Nucleus accumbens (tissue), 56 donors: ENCODE measurements around the gene TEKT5.

Experiments used
- DNase-seq, 56 donors: peaks; one replicate each; lab custom pipeline; 2025; lab: John Stamatoyannopoulos, UW

Gene TEKT5

DNA sequence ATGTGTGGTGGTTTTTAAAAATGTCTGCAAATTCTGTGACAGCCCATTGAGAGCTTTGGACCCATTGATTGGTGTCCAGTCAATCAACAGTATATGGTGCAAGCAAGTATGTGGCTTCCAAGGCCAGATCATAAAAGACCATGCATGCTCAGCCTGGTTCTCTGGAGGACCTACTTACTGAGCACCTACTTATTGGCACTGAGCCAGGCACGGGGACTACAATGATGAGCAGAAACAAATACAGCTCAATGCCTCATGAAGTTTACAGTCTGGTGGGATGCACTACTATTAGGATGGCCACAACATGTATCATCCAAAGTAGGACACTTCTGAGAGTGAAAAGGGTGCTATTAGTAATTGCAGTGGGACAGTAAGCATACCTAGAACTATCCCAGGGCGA, 107.1 kb downstream of the TEKT5 start:
- DNase-seq: no peak

DNA sequence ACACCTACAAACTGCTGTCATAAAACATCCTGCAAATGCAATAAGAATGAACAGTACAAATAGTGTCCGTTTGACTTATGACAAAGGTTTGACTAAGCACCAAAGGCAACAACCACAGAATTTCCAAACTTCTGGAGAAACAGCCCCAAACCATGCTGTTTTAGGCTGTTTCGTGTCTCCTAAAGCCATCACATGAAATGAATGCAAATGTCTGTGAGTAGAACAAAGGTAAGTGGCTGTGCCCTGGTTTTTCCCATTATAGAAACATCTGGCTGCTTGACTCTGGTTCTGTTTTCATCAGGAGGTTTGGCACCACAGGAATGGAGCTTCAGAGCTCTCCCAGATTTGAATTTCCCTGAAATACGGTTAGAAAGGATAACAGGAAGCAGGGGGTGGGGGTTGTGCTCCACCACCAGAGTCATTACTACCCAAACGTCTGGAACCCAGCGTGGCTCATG, 109.7 kb downstream of the TEKT5 start:
- no peak for DNase-seq

DNA sequence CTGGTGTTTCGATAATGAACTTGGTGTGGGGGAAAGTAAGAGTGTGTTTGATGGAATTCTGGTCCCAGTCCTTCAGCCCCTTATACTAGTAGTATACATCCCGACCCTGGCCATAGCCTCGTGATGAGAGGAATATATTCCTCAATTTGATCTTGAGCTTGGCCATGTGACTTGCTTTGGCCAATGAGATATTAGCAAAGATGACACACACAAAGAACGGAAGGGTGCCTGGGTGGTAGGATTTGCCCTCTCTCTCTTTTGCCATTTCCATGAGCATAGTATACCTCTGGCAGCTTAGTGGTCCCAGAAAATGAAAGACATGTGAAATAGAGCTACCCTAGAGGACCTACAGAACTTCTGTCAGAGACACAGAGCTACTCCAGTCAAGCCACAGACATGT, 111.5 kb downstream of the TEKT5 start:
- no peak for DNase-seq

DNA sequence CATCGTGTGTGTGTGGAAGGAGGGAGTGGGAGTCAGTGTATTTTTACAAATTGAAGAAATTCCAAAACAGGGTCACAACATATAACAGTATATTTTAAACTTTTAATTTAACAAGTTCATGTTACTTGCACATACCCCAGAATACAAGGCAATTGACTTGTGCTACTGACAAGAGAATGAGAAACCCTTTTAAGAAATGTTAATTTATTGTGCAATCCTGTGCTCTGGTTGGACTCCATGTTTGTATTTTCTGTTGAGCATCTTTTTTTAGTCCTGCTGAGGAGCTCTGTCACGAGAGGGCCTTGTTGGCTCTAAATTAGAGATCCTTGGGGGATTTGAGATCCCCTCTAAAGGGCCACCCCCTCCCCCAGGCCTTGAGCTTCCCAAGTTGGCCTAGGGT, 113.2 kb downstream of the TEKT5 start:
- DNase-seq: no peak

DNA sequence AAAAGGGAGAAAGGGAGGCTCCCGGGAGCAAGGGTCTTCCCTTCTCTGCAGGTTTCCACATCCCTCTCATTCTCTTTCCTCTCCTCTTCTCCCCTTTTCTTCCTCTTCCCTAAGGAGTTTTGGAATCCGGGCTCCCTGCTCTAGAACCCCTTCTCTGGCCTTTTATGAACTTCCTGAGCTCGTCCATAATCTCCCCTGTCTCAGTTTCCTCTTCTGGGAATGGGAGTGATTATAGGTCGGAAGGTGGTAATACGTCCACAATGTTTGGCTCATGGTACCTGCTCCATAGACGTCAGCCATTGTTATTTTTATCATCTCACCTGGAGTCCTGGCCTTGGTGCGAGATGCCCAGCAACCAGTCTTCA, 113.9 kb downstream of the TEKT5 start:
- no peak for DNase-seq

DNA sequence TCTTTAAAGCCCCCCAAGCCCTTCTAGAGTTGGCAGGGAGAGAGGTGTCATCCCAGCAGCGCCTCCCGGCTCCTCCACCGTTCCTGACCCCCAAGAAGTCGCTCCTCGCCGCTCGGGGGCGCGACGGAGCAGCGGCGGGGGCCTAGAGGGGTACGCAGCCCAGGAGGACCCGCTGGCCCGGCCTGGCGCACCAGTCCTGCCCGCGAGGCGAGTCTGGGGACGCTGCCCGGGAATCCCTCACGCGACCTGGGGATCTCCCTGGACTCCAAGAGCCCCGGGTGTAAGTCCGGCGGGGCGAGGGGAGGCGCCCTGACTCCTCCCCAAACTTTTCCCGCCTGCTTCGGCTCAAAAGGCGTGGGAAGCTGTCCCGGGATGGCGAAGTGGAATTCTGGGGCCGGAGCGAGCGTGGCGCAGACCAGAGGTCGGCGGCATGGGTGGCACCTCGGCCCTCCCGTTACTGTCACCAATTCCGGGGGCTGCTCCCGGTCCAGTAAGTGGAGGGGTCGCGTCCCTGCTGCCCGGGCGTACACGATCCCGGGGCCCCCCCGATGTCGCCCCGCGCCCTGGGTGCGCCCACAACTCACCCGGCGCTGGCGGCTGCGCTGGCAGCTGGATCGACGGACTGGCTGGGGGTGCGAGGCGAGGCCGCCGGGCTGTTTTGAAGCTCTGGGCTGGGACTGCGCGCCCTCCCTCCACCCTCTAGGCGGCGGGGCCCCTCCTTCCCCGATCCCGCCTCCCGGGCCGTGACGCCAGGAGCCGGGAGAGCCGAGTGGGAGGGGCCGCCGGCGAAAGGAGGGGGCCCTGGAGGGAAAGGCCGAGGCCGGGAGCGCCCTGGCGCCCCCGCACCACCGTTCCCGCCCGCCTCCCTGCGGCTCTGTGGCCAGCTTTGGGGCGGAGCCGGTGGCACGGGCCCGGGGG, 114.5 kb downstream of the TEKT5 start, which contains the start of gene EMP2:
Gene EMP2, minus strand, starts transcription at position 634 of the 918 bp plus-strand sequence. CDS start 32,981 bp downstream, outside the sequence.
- peak in 25 of 56 donors; percentile 5 to 75 (median 14) for DNase-seq

DNA sequence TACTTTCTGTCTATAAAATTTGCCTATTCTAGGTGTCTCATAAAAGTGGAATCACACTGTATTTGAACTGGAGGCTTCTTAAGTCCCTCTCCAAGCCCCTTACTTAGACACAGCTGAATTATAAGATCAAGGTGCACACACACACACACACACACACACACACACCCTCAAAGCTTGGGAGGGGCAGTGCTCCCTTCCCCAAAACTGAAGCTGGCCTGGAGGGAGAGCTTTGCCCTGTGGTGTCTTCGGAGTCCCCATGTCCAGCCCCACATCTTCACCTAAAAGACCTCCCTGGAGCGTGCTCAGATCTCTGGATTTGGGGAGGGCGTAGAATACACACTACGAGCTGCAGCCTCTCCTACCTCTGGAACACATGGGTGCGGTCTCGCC, 115.2 kb downstream of the TEKT5 start:
- DNase-seq: no peak

DNA sequence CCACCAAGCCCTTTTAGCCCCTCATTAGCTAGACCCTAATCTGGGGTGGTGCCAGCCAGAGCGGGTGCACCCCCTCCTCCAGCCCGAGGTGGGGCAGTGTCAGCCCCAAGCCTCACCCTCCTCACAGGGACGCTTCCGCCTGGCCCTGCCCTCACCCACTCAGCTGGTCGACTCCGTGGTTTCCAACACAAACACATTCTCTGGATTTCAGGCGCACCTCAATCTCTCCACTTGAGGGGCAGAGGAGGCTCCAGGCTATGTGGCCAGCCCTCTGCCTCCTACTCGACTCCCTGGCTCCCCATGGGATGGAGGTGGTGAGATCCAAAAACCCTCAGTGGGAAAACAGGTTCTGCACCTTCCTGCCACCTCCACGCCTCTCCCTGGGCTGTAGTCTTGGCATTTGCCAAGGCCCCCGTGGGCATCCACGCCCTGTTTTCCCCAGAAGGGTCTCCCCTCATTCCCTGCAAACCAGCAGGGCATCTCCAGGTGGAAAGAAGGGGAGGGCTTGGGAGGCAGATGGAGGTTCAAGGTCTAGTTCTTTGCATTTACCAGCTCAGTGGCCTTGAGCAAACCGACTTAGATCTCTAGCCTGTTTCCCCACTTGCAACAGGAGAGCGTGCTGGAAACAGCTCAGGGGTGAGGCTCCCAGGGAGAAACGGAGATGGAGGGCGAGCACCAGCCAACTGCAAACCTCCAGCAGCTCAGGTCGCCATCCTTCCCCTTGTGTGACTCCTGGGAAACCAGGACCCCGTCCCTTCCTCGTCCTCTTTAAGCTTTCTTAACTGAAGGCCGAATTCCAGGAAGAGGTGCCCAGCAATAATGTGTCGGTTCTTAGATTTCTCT, 116.0 kb downstream of the TEKT5 start:
- peak in 1 of 56 donors; percentile 8 for DNase-seq
